H9 (cell line): ENCODE results near the gene TPRG1. TPM values are rescaled to one million over a fixed set of nuclear protein-coding genes. Genes with fewer than 3 reads are reported as not detected.

Source experiments
- DNase-seq: peaks from one replicate; pipeline ENCODE4 v3.0.0-alpha.2; 2017
- H2AFZ ChIP-seq: one replicate; pipeline ENCODE4 v1.6.1; 2013; ENCODE audit warnings: mild to moderate bottlenecking, low read length, control low read depth, moderate library complexity
- H2AK5ac ChIP-seq: 2 replicates; pipeline ENCODE4 v1.6.1; 2013; ENCODE audit warnings: low read length, control low read depth, mixed read lengths; ENCODE audit not compliant: insufficient read length
- H2BK120ac ChIP-seq: one replicate; pipeline ENCODE4 v1.6.1; 2013; ENCODE audit warnings: low read depth, mild to moderate bottlenecking, low read length, control low read depth, inconsistent platforms; ENCODE audit not compliant: poor library complexity, severe bottlenecking
- H2BK12ac ChIP-seq: 2 replicates; pipeline ENCODE4 v1.6.1; 2013; ENCODE audit warnings: low read length, control low read depth, mixed read lengths, low read depth; ENCODE audit not compliant: insufficient read length
- H2BK15ac ChIP-seq: 2 replicates; pipeline ENCODE4 v1.6.1; 2013; ENCODE audit warnings: low read depth, low read length, control low read depth
- H2BK20ac ChIP-seq: one replicate; pipeline ENCODE4 v1.6.1; 2013; ENCODE audit warnings: low read depth, mild to moderate bottlenecking, low read length, control low read depth, inconsistent platforms; ENCODE audit not compliant: poor library complexity, severe bottlenecking
- H2BK5ac ChIP-seq: 2 replicates; pipeline ENCODE4 v1.6.1; 2013; ENCODE audit warnings: low read length, control low read depth, mixed read lengths; ENCODE audit not compliant: insufficient read length
- H3K14ac ChIP-seq: 2 replicates; pipeline ENCODE4 v1.6.1; 2013; ENCODE audit warnings: low read length, control low read depth; ENCODE audit not compliant: insufficient read depth
- H3K18ac ChIP-seq: 2 replicates; pipeline ENCODE4 v1.6.1; 2013; ENCODE audit warnings: low read depth, mild to moderate bottlenecking, mixed read lengths, low read length, control low read depth; ENCODE audit not compliant: insufficient read length
- H3K23ac ChIP-seq: 2 replicates; pipeline ENCODE4 v1.6.1; 2013; ENCODE audit warnings: low read length, control low read depth, mixed read lengths, low read depth; ENCODE audit not compliant: insufficient read length
- H3K23me2 ChIP-seq: 2 replicates; pipeline ENCODE4 v1.6.1; 2013; ENCODE audit warnings: low read depth, mild to moderate bottlenecking, mixed read lengths, low read length, control low read depth; ENCODE audit not compliant: insufficient read length, poor library complexity, severe bottlenecking
- H3K27ac ChIP-seq: 2 replicates; pipeline ENCODE4 v1.5.1; 2013; ENCODE audit warnings: low read length, control low read depth, mixed read lengths, low read depth; ENCODE audit not compliant: insufficient read length
- H3K27me3 ChIP-seq: 2 replicates; pipeline ENCODE4 v1.6.1; 2013; ENCODE audit warnings: low read length, control low read depth, inconsistent platforms; ENCODE audit not compliant: insufficient read depth
- H3K4ac ChIP-seq: 2 replicates; pipeline ENCODE4 v1.6.1; 2013; ENCODE audit warnings: low read depth, mild to moderate bottlenecking, control low read depth, inconsistent platforms, low read length, moderate library complexity
- H3K4me1 ChIP-seq: 2 replicates; pipeline ENCODE4 v1.6.1; 2013; ENCODE audit warnings: low read length, control low read depth, inconsistent platforms; ENCODE audit not compliant: insufficient read depth
- H3K4me2 ChIP-seq: 2 replicates; pipeline ENCODE4 v1.6.1; 2013; ENCODE audit warnings: low read length, control low read depth, mixed read lengths; ENCODE audit not compliant: insufficient read length, insufficient read depth
- H3K56ac ChIP-seq: 2 replicates; pipeline ENCODE4 v1.6.1; 2013; ENCODE audit warnings: low read depth, mild to moderate bottlenecking, mixed read lengths, low read length, control low read depth; ENCODE audit not compliant: insufficient read length
- H3K79me1 ChIP-seq: 2 replicates; pipeline ENCODE4 v1.6.1; 2013; ENCODE audit warnings: low read depth, mild to moderate bottlenecking, moderate library complexity, low read length, control low read depth, inconsistent platforms; ENCODE audit not compliant: insufficient read depth, poor library complexity, severe bottlenecking
- H3K79me2 ChIP-seq: 2 replicates; pipeline ENCODE4 v1.6.1; 2013; ENCODE audit warnings: low read length, control low read depth, inconsistent platforms; ENCODE audit not compliant: insufficient read depth
- H3K9ac ChIP-seq: 2 replicates; pipeline ENCODE4 v1.6.1; 2013; ENCODE audit warnings: low read length, control low read depth, mixed read lengths; ENCODE audit not compliant: insufficient read length; ENCODE audit errors: extremely low read depth
- H3K9me3 ChIP-seq: one replicate; pipeline ENCODE4 v1.6.1; 2013; ENCODE audit warnings: low read depth, low read length, inconsistent platforms; ENCODE audit not compliant: control insufficient read depth
- H3T11ph ChIP-seq: one replicate; pipeline ENCODE4 v1.6.1; 2013; ENCODE audit warnings: mild to moderate bottlenecking, low read length, control low read depth, inconsistent platforms
- H4K20me1 ChIP-seq: one replicate; pipeline ENCODE4 v1.6.1; 2013; ENCODE audit not compliant: control insufficient read depth, insufficient read length, insufficient read depth
- H4K5ac ChIP-seq: 2 replicates; pipeline ENCODE4 v1.6.1; 2013; ENCODE audit warnings: low read depth, mild to moderate bottlenecking, mixed read lengths, low read length, control low read depth; ENCODE audit not compliant: insufficient read length
- H4K8ac ChIP-seq: replicated peaks from 2 replicates; pipeline ENCODE4 v1.6.1; 2013; ENCODE audit warnings: low read length, control low read depth, mixed read lengths, low read depth; ENCODE audit not compliant: insufficient read length
- H4K91ac ChIP-seq: 2 replicates; pipeline ENCODE4 v1.6.1; 2013; ENCODE audit warnings: low read depth, mild to moderate bottlenecking, moderate library complexity, mixed read lengths, low read length, control low read depth; ENCODE audit not compliant: insufficient read length
- H3K27ac Mint-ChIP-seq, 3 experiments: 2 replicates in 2 of 3; 3 replicates in 1 of 3; pipeline ENCODE4 v1.8.0; 2020 to 2021; ENCODE audit warnings: mixed read lengths in 3 of 3, mild to moderate bottlenecking in 1 of 3, moderate library complexity in 1 of 3
- H3K27me3 Mint-ChIP-seq: 2 replicates; pipeline ENCODE4 v1.8.0; 2021; ENCODE audit warnings: low read depth, mild to moderate bottlenecking, moderate library complexity, mixed read lengths
- H3K36me3 Mint-ChIP-seq, 3 experiments: 2 replicates in 2 of 3; 3 replicates in 1 of 3; pipeline ENCODE4 v1.8.0; 2020 to 2021; ENCODE audit warnings: low read depth in 3 of 3, mixed read lengths in 3 of 3; ENCODE audit not compliant: insufficient read depth in 1 of 3
- H3K4me1 Mint-ChIP-seq, 2 experiments: 2 replicates each; pipeline ENCODE4 v1.8.0; 2020; ENCODE audit warnings: mixed read lengths in 2 of 2
- H3K4me3 Mint-ChIP-seq, 2 experiments: 2 replicates in 1 of 2; 3 replicates in 1 of 2; pipeline ENCODE4 v1.8.0; 2020 to 2021; ENCODE audit warnings: mild to moderate bottlenecking in 2 of 2, mixed read lengths in 2 of 2, moderate library complexity in 1 of 2
- H3K9me3 Mint-ChIP-seq, 2 experiments: 2 replicates in 1 of 2; 3 replicates in 1 of 2; pipeline ENCODE4 v1.8.0; 2020; ENCODE audit warnings: mild to moderate bottlenecking in 2 of 2, mixed read lengths in 2 of 2, moderate library complexity in 1 of 2
- CTCF ChIP-seq: fragments of 200-600 bp; sonication (generic); conservative IDR thresholded peaks from 3 replicates; pipeline ENCODE4 v1.8.0; 2021; ENCODE audit warnings: antibody characterized with exemption, mild to moderate bottlenecking
- WGBS: extraction: QIAGEN DNeasy Blood & Tissue Kit; methylation state at CpG from one replicate; pipeline ENCODE4 v1.1.7; 2013; ENCODE audit warnings: missing lambda C conversion rate, low lambda C conversion rate, mixed read lengths; ENCODE audit not compliant: insufficient read length; ENCODE audit errors: extremely low coverage; 5-methylcytosine and 5-hydroxymethylcytosine counted together
- total RNA-seq: library from RNA; stranded (reverse); gene quantifications from 2 replicates; pipeline ENCODE4 v1.2.1, GENCODE V29; 2021

The TPRG1 gene
- total RNA-seq, 1 experiment from 2014 or later = 0.66 TPM

- Histone ChIP-seq H2BK12ac (no peak overlapping the region), H2BK20ac (no peak overlapping the region), H4K20me1 (no peaks in the 10 kb centered on the region), H2BK5ac (no peak overlapping the region), H3K23me2 (no peaks in the 10 kb centered on the region), H3K4ac (no peak overlapping the region), H3K9me3 (no peaks in the 10 kb centered on the region), H3K18ac (no peak overlapping the region), H3K79me2 (no peaks in the 10 kb centered on the region), H2AK5ac (no peak overlapping the region), H3K27me3 (no peaks in the 10 kb centered on the region), H2BK120ac (no peak overlapping the region), H3K27ac (no peak overlapping the region), H3K4me2 (no peak overlapping the region), H3T11ph (no peak overlapping the region), H4K5ac (no peak overlapping the region), H3K56ac (no peak overlapping the region), H3K79me1 (no peaks in the 10 kb centered on the region), H3K23ac (no peak overlapping the region), H4K8ac (no peak overlapping the region), H2AFZ (no peak overlapping the region), H3K14ac (no peak overlapping the region), H3K9ac (no peak overlapping the region), H3K4me1 (no peaks in the 10 kb centered on the region; the same call in 1 of the 2 replicates), H2BK15ac (no peak overlapping the region), H4K91ac (no peak overlapping the region)
- Mint-ChIP-seq H3K9me3 (no peaks in the 10 kb centered on the region), H3K36me3 (no peaks in the 10 kb centered on the region), H3K27me3 (no peaks in the 10 kb centered on the region; the same call in 1 of the 2 replicates), H3K4me1 (peaks cover 6 to 12% of the 10 kb centered on the region in 2 experiments), H3K27ac (no peak overlapping the region; a peak in 1 of 7 replicates), H3K4me3 (no peak overlapping the region)
- no peak for DNase-seq
- no CpG with 5 or more reads among the region's 1 CpG for WGBS
- no peak for TF ChIP-seq CTCF
Measured at GRCh38 chr3:189143321-189143720, 28.4 kb upstream of the TPRG1 start.
